NCI-H2081 (cell line): ENCODE measurements around the gene HSBP1.

Experiments
- DNase-seq, 2 experiments: peaks; one replicate each; lab custom pipeline; 2025; lab: John Stamatoyannopoulos, UW

The HSBP1 gene

DNA sequence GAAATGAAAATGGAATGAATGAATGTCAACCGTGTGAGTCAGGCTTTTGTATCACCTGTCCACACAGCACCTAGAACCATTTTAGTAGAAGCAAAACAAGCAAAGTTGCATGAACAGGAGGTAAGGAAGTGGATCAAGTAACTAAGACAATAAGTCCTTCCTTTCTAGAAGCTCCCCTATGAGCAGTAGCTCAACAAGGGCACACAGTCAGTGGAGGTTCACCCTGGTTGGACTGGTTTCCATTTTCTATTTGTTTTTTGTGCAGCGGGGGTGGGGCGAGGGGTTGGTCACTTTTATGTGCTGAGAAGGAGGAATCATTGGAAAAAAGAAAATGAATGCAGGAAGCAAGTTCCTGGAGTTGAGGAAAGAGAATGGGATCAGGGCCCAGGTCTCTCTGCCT is 4.0 kb upstream of the HSBP1 start:
- no peak for DNase-seq

GRCh38 chr16:83804366-83804765 is 3.4 kb upstream of the HSBP1 start:
- DNase-seq, result no peak

DNA sequence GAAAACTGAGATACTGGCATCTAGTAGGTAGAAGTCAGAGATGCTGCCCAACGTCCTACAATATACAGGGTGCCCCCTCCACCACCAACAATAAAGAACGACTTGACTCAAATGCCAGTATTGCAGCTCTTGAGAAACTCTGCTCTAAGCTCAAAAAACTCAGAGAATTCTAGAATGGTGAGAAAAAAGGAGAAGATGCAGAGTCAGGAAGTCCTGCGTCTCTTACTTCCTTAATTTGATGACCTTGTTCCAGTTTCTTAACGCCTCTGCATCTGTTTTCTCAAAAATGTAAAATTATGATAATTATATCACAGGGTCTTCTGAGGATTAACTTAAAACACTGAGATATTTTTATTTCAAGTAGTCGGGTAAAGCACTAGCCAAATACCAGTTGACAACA is 1.7 kb upstream of the HSBP1 start:
- no peak for DNase-seq

DNA sequence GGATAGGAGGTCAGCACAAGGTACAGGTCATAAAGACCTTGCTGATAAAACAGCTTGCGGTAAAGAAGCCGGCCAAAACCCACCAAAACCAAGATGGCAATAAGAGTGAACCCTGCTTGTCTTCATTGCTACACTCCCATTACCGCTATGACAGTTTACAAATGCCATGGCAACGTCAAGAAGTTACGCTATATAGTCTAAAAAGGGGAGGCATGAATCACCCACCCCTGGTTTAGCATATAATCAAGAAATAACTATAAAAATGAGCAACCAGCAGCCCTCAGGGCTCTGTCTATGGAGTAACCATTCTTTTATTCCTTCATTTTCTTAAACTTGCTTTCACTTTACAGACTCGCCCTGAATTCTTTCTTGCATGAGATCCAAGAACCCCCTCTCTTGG is 1.0 kb upstream of the HSBP1 start:
- DNase-seq, result no peak

DNA sequence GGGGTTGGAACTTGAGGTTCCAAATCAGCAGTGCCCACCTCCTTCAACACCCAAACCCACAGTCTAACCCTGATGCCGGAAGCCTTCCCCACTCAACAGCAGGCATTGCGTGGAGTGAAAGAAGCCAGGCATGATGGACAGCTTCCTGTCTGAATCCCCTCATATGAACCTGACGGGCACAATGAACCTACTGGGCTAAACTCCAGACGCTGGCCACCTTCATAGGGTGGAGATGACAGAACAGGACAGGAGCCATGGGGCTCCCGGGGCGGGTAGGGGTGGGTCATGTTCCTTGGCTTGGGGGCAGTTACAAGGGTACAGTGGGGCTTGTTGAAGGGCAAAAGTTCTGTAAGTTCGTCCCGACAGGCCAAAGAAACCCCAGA is 460 bp upstream of the HSBP1 start:
- DNase-seq, result no peak

DNA sequence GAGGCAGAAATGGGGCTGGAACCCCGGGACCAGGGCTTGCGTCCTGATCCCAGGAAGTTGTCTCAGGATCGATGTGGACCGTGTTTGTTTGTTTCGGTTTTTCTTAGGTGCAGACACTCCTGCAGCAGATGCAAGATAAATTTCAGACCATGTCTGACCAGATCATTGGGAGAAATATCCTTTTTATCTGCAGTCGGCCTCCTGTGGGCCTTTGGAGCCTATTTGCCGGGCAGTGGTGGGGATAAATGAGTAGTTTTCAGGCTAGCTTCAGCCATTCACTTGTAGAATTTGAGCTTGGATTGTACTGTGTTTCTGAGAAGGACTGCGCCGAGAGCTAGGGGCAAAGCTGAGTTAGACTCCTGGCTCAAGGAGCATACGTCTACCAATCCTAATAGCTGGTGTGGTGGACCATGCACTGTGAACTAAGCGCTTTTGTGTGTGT is 816 bp downstream of the HSBP1 start:
- DNase-seq, result no peak

DNA sequence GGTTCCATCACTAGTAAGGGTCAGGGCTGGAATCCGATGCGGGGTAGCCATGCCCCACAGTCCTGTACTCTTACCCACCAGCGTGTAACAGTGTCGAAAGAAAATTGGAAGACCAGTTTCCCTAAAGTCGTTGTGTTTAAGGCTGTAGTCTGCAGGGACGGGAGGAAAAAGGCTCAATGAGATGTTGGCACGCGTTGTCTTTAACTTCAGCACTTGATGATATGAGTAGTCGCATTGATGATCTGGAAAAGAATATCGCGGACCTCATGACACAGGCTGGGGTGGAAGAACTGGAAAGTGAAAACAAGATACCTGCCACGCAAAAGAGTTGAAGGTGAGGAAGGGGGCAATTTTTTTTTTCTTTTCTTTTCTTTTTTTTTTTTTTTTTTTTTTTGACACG is 1.3 kb downstream of the HSBP1 start:
- DNase-seq, result no peak

DNA sequence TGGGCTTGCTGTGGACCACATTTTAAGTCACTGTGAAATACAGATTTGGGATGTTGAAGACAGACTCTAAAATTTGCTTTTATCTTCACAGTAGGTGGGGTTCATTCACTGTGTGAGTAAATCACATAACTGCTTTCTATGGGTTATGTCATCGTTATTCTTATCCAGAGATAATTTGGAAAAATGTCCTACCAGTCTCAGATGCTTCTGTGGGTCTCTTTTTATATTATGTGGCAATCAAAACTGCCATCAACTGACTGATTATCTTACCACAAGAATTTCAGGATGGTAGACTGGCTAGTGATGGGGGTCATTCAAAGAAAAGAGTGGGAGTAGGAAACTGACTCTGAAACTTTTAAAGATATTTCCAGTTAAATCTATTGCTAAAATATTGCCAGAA is 3.1 kb downstream of the HSBP1 start:
- no peak for DNase-seq

- peak; percentile 27 to 73 for DNase-seq
Measured at GRCh38 chr16:83813823-83814658, 6.3 kb downstream of the HSBP1 start.

DNA sequence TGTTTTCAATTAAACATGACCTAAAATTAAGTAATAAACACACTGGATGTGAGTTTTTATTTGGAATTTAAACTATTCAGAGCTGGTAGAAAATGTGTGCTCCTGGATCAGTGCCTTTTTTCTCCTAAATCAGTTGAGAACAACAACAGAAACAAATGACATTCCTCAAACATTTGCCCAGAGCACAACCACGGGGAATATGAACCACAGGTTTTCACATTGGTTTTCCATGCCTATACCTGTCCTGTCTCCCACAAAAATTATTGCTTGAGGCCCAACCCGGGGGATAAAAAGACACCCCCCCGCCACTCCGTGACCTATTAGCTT is 6.8 kb downstream of the HSBP1 start:
- no peak for DNase-seq

DNA sequence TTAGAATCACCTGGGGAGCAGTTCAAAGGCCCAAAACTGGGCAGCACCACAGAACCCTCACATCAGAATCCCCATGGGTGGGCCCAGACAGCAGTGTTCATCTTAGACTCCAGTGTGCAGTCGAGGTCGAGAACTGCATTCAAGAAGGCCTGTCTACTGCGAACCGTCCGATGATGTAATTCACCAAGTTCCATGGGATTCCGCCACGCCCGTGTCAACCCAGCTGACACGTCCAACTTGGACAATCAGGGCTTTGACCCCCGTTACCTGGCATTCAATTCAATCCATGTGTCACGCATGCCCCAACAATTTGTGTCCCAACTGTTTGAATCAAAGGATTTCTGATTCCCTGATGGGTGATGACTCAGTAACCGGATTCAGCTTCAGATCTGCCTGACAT is 9.2 kb downstream of the HSBP1 start:
- DNase-seq, result no peak

DNA sequence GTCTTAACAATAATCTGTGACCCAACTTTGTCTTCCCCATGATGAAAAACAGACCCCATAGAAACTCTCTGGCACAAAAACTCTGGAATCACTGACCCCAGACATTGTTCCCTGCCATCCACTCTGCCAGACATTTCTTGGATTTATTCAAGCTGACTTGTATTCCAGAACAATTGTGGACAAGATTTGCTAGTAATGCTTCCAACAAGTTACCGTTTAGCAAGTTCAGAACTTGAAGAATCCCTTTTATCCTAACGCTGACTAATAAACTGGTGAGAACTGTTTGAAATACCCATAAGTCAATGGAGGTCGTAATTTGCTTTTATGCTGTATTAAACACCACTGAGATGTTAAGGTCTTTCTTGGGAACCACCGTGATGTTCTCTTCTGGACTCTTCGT is 10.5 kb downstream of the HSBP1 start:
- DNase-seq, result no peak

DNA sequence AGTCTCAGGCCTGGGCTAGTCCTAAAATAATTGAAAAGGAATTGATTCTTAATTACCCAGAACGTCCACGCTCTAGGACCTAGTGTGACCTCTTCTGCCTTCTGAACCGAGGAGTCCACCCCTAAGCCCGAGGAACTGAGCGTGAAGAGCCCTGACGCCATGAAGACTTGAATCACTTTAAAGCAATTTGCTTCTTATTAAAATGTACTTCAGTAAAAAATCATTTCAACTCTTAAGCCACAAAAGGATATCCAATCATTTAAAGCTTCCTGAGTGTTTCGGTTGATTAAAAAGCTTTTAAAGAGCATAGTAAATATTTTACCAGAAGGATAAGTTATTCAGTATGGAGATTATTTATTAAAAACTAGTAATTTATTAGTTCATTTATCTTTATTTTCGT is 11.6 kb downstream of the HSBP1 start:
- DNase-seq, result no peak

GRCh38 chr16:83826146-83826913 is 18.6 kb downstream of the HSBP1 start:
- peak; percentile 25 to 52 for DNase-seq

- DNase-seq, result no peak
Measured at GRCh38 chr16:83830091-83830768, 22.5 kb downstream of the HSBP1 start.

- DNase-seq, result no peak
Measured at GRCh38 chr16:83830769-83831455, 23.1 kb downstream of the HSBP1 start.

DNA sequence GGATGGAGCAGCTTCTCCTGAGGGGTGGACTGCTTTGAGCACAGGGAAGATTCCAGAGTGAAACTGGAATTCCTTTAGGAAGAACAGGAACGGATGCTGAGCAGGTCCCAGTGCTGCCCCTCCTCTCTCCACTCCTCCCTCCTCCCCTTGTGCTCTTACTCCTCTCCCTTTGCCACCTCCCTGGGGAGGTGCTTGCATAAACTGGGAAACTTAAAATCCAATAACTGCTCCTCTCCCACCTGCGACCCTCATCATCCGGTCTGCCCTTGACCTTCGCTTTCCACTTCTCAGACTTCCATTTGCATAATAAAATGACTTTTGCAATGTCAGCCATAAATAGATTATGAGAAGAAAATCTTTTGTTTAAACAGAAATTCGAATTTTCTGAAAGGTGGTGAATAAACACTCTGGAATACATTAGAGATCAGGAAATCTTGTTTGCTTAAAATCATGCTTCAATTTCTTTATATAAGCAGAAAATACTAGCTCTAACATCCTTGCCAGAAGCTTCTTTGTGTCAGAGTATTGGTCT is 23.7 kb downstream of the HSBP1 start:
- DNase-seq, result no peak

DNA sequence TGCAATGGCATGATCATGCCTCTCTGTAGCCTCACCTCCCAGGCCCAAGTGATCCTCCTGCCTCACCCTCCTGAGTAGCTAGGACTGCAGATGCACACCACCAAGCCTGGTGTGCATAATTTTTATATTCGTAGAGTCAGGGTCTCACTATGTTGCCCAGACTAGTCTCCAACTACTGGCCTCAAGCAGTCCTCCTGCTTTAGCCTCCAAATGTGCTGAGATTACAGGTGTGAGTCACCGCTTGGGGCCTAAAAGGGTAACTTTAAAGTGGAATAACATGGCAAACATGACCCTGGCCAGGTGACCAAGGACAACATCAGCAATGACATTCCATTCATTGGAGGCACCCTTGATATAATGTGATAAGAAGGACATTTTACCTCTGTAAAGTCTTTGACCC is 26.1 kb downstream of the HSBP1 start:
- DNase-seq, result no peak

DNA sequence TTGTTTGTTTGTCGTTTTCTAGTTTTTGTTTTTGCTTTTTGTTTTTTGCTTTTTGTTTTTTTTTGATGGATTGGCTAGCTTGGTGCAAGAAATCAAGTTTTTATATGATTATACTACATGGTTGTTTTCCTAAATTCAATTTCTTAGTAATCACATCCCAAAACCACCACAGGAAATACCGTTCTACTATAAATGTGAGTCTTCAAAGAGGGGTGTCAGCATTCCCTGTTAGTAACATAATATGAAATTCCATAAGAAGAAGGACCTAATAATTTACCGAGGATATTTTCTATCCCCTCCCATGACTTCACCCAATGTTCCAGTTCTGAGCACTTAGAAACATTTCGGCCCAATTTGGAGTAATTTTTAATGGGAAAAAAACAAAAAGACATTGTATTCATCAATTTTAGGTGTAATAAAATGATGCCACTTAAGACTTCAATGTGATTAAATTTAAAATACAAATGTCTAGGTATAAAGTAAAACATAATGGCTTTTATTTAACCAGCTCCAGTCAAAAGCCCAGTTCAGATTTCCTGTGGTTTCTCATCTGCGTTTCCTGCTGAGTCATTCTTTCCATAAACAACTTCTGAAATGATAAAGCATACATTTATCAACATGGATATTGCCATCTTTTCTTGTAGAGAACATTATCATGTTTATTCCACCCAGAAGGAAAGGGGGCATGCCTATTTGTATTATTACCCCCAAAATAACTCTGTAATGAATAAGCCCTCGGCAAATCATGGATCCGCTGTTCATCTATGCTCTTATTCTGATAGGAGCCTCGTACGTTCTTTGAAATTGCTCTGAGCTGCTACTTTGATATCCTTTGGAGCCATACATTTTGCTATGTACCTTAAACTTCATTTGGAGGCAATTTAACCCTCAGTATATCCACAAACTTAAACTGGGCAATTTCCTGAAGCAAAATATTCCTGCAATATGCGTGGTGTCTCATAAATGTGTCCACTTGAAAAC is 28.1 kb downstream of the HSBP1 start:
- DNase-seq, result peak in 1 of 2 experiments; percentile 27

DNA sequence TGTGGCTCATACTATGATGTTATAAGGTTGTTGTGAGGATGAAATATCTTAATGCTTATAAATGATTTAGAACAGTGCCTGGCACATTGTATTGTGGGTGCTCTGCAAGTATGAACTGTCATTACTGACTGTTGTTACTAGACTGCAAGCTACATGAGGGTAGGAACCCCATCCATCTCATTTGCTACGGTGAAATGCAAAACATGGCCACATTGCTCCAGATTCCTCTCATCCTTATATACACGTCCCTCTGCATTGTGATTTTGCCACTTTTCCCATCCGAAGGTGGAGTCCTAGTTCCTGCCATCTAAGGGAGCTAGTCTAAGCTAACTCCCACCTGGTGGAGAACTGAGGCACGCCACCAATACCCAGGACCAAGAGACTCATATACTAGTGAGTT is 29.8 kb downstream of the HSBP1 start:
- DNase-seq, result no peak

DNA sequence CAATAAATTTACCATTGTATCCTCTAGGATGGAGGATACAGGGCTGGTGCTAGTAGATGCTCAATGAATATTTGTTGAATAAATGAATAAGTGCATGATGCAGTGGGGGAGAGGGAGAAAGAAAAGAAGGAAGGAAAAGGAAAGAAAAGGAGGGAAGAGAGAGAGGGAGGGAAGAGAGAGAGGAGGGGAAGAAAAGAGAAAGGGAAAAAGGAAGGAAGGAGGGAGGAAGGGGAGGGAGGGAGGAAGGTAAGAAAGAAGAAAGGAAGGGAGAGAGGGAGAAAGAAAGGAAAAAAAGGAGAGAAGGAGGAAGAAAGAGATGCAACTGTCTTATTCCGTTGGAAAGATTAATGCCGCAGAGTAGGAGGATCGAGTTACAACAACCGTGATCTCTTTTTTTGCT is 30.4 kb downstream of the HSBP1 start:
- DNase-seq, result no peak
